Stimulated activated CD8-positive, alpha-beta memory T cell treated with anti-CD3 and anti-CD28 coated beads, Interleukin-12 subunit alpha, Interleukin-12 subunit beta, amount 100 ng/mL, for 24 hours (primary cell): ENCODE data around the gene DCBLD2.

Experiments
- DNase-seq: peaks from one replicate; pipeline ENCODE4 v3.0.0-alpha.2; 2020; ENCODE audit errors: extremely low read depth

The DCBLD2 gene

GRCh38 chr3:98793971-98794370 lies 107.5 kb downstream of the DCBLD2 start:
- no peak for DNase-seq

- DNase-seq: no peak
Observed at GRCh38 chr3:98791341-98792325, 109.9 kb downstream of the DCBLD2 start.

- DNase-seq: no peak
Observed at GRCh38 chr3:98788651-98789050, 112.8 kb downstream of the DCBLD2 start.

GRCh38 chr3:98787181-98787580 lies 114.3 kb downstream of the DCBLD2 start:
- no peak for DNase-seq

GRCh38 chr3:98786364-98787006 lies 115.0 kb downstream of the DCBLD2 start:
- no peak for DNase-seq

GRCh38 chr3:98784666-98785600 lies 116.6 kb downstream of the DCBLD2 start:
- no peak for DNase-seq

GRCh38 chr3:98784042-98784441 lies 117.5 kb downstream of the DCBLD2 start:
- no peak for DNase-seq

GRCh38 chr3:98782824-98783500 lies 118.5 kb downstream of the DCBLD2 start:
- DNase-seq: no peak

- no peak for DNase-seq
Observed at GRCh38 chr3:98780343-98780742, 121.2 kb downstream of the DCBLD2 start.

- DNase-seq: no peak
Observed at GRCh38 chr3:98779541-98780335, 121.8 kb downstream of the DCBLD2 start.

GRCh38 chr3:98778852-98779413 lies 122.6 kb downstream of the DCBLD2 start:
- DNase-seq: no peak

- DNase-seq: no peak
Observed at GRCh38 chr3:98778383-98778782, 123.1 kb downstream of the DCBLD2 start.

- DNase-seq: no peak
Observed at GRCh38 chr3:98777801-98778220, 123.7 kb downstream of the DCBLD2 start.

- DNase-seq: no peak
Observed at GRCh38 chr3:98777286-98777685, 124.2 kb downstream of the DCBLD2 start.

GRCh38 chr3:98776140-98776493 lies 125.4 kb downstream of the DCBLD2 start:
- no peak for DNase-seq

GRCh38 chr3:98775459-98776139 lies 125.9 kb downstream of the DCBLD2 start:
- no peak for DNase-seq

GRCh38 chr3:98772022-98772421 lies 129.5 kb downstream of the DCBLD2 start:
- no peak for DNase-seq

GRCh38 chr3:98770261-98771039 lies 131.0 kb downstream of the DCBLD2 start:
- DNase-seq: no peak

- DNase-seq: no peak
Observed at GRCh38 chr3:98769448-98769847, 132.0 kb downstream of the DCBLD2 start.
